GM12892 (cell line): ENCODE results near the gene EP300. TPM values are rescaled to one million over a fixed set of nuclear protein-coding genes. Genes with fewer than 3 reads are reported as not detected.
"Not testable (repeated sequence)": the region's sequence is repeated elsewhere in the genome, so short reads cannot be mapped to it uniquely, and the experiment has no call there.

Experiments
- DNase-seq: peaks from one replicate; pipeline ENCODE4 v3.0.0; 2011; ENCODE audit not compliant: insufficient read length
- FAIRE-seq: peaks from 2 replicates; lab custom pipeline; 2011; peaks lifted over from hg19 to GRCh38; lab: Jason Lieb, UNC
- POLR2A ChIP-seq: IDR thresholded peaks from 2 replicates; pipeline ENCODE4 v1.6.1; 2011; ENCODE audit warnings: low read depth, low read length, control low read depth
- POLR2AphosphoS5 ChIP-seq: IDR thresholded peaks from 2 replicates; pipeline ENCODE4 v1.6.1; 2011; ENCODE audit warnings: low read depth, low read length, control low read depth
- TAF1 ChIP-seq: IDR thresholded peaks from 2 replicates; pipeline ENCODE4 v1.6.1; 2011; ENCODE audit warnings: low read depth, mild to moderate bottlenecking, control low read depth, low read length, borderline replicate concordance
- polyA plus RNA-seq: library from polyadenylated mRNA; unstranded; fragments of >200 nt; gene quantifications from one replicate; pipeline ENCODE4 v1.2.1, GENCODE V29; 2012; ENCODE audit warnings: missing spikeins, inconsistent platforms; ENCODE audit not compliant: missing spikeins

The EP300 gene
- polyA plus RNA-seq, result 24.6 TPM

DNA sequence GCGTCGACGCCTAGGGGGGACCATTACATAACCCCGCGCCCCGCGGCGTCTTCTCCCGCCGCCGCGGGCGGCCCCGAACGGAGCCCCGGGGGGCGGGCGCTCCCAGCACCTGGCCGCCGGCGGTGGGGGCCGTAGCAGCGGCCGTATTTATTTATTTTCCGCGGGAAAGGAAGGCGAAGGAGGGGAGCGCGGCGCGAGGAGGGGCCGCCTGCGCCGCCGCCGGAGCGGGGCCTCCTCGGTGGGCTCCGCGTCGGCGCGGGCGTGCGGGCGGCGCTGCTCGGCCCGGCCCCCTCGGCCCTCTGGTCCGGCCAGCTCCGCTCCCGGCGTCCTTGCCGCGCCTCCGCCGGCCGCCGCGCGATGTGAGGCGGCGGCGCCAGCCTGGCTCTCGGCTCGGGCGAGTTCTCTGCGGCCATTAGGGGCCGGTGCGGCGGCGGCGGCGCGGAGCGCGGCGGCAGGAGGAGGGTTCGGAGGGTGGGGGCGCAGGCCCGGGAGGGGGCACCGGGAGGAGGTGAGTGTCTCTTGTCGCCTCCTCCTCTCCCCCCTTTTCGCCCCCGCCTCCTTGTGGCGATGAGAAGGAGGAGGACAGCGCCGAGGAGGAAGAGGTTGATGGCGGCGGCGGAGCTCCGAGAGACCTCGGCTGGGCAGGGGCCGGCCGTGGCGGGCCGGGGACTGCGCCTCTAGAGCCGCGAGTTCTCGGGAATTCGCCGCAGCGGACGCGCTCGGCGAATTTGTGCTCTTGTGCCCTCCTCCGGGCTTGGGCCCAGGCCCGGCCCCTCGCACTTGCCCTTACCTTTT, at the start of gene EP300:
EP300 (plus strand) TSS at position 570 of the 795 bp plus-strand sequence. CDS start 413 bp downstream, outside the sequence.
- FAIRE-seq (peak; percentile 33), DNase-seq (peak; percentile 72)
- TF ChIP-seq TAF1, result peak; percentile 35
- no peak; the same call in none of the 2 replicates for TF ChIP-seq POLR2AphosphoS5
- TF ChIP-seq POLR2A, result peak; percentile 63

DNA sequence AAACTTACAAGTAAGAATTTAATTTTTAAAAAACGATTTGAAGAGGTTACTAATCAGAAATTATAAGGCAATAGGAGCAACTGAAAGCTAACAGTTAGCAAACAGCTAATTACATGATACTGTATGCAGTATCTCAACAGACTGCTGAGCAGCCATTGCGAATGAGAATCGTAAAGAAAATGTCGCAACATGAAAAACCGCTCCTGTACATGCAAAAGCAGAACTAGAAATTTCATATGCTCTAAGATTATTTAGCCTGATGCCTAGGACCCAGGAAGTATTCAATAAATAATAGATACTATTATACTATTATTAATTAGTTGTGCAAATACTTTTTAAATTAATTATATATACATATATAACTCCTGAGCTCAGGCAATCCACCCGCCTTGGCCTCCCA, 48.7 kb upstream of the EP300 start:
- TF ChIP-seq TAF1 (no peak), POLR2A (no peak), POLR2AphosphoS5 (no peak)
- FAIRE-seq, result no peak
- no peak for DNase-seq

DNA sequence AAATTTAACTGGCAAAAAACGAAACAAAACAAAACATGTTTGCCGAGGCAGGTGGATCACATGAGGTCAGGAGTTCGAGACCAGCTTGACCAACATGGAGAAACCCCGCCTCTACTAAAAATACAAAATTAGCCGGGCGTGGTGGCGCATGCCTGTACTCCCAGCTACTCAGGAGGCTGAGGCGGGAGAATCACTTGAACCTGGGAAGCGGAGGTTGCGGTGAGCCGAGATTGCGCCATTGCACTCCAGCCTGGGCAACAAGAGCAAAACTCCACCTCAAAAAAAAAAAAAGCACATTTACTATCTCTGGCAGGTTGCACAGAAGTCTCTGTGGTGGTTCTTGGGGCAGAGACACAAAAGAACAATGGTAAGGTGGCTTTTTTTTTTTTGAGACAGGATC, 46.8 kb upstream of the EP300 start:
- FAIRE-seq, DNase-seq: not testable (repeated sequence)

DNA sequence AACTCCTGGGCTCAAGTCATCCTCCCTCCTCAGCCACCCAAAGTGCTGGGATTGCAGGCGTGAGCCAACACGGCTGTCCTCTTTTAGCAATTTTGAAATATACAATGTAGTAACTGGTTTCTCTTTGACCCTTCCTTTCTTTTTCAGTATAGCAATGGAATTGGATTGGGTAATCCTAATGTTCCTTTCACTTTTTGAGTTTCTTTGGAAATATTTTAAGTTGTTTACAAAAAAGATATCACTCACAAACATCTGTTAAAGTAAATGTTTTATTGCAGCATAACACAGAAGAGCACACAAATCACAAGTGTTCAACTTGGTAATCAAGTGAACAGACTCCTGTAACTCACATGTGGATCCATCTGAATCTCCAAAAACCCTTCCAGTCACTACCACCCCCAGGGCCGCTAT, 44.6 kb upstream of the EP300 start:
- TF ChIP-seq TAF1, result no peak
- TF ChIP-seq POLR2A, result no peak
- no peak for TF ChIP-seq POLR2AphosphoS5
- FAIRE-seq (no peak), DNase-seq (no peak)

DNA sequence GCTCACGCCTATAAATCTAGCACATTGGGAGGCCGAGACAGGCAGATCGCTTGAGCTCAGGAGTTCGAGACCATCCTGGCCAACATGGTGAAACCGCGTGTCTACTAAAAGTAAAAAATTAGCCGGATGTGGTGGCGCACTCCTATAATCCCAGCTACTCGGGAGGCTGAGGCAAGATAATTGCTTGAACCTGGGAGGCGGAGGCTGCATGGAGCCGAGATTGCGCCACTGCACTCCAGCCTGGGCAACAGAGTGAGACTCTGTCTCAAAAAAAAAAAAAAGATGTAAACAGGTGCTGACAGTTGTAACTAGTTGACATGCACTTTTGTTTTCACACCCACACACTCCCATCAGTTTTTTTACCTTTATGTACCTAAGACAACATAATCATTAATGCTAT, 44.0 kb upstream of the EP300 start:
- FAIRE-seq, DNase-seq: not testable (repeated sequence)

DNA sequence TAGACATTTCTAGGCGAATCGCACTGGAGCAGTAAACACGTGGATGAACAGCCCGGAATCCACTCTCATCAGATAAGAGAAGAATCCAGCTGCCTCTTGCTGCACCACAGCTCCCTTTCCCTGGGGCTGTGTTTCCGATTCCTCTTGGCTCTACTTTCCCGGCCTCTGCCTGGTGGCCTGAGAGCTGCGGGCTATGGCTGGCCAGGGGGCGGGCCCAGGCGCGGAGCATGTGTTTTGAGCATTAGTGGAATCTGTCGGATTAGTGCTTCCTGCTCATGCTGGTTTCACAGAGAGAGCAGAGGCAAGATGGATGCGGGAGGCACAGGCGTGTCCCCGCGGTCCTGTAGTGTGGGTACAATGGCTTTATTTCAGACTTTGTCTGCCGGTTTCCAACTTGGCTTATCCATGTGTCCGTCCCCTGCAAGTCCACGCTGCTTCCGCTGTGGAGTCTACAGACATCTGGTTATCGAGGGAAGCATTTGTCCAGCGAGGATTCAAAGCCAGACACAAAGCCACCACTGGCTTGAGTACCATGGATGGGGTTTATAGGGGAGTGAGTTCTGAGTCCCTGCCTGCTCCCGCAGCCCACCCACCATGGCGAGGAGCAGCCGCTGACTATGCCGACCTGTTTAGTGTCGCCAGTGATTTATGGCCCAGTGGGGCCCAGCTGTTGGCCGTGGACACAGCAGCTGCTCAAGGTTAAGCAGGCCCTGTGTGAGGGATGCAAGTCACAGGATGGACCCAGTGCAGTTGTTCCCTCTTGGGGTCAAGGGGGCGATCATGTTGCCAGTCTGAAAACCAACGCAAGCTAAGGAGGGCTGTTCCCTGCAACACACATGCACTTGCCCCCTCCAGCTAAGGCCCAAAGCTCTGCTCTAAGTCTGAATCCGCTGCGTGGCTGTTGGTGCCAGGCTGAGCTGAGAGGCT, 43.3 kb upstream of the EP300 start:
- no peak for FAIRE-seq
- no peak for TF ChIP-seq POLR2AphosphoS5
- TF ChIP-seq TAF1, result no peak
- no peak for TF ChIP-seq POLR2A
- DNase-seq, result no peak

DNA sequence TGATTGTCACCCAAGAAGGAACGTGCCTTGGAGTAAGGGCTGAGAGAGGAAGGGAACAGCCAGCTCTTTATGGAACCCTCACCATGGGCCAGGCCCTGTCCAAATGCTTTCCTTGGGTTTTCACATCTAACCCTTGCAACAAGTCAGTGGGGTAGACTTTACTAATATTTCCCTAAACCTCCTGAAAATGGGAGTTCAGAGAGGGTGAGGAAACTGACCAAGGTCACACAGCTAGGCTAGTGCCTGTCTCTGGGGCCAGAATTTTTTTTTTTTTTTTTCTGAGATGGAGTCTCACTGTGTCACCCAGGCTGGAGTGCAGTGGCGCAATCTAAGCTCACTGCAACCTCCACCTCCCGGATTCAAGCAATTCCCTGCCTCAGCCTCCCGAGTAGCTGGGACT, 42.6 kb upstream of the EP300 start:
- not testable (repeated sequence) for DNase-seq, FAIRE-seq

DNA sequence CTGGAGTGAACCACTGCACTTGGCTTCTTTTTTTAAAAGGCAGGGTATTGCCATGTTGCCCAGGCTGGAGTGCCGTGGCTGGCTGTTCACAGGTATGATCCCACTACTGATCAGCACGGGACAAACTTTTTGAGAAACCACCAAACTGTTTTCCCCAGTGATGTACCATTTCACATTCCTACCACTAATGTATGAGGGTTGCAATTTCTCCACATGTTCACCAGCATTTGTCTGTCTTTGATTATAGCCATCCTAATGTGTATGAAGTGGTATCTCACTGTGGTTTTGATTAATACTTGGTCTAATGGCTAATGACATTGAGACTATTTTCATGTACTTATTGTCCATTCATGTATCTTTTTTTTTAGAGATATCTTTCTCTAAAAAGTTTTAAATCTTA, 41.5 kb upstream of the EP300 start:
- TF ChIP-seq POLR2A (no peak), TAF1 (no peak), POLR2AphosphoS5 (no peak)
- no peak for DNase-seq
- FAIRE-seq, result no peak

DNA sequence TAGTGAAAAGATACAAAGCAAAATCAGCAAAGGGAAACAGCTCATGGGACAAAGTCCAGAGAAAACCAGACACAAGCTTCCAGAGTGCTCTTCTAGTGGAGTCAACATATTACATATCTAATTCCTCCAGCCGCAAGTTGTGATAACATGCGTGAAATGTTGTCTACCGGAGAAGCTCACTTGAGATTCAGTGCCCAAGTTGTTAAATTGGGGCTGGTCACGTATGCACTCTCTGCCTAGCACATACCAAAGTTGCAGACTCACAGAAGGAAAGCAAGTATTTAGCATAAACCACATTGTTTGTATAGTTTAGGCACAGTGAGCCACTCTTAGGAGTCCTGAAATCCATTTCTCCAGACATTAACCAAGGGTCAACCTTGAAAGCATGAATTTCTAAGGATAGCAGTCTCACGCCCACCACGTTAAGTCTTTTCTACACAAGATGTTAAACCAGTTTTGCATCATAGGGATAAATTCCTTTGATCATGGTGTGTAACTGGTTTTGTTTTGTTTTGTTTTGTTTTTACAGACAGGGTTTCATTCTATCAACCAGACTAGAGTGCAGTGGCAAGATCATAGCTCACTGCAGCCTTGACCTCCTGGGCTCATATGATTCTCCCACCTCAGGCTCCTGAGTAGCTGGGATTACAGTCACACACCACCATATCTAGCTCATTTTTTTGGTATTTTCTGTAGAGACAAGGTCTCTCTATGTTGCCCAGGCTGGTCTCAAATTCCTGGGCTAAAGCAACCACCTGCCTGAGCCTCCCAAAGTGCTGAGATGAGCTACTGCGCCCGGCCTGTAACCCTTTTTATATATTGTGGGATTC, 39.5 kb upstream of the EP300 start:
- FAIRE-seq, result peak; percentile 48
- TF ChIP-seq POLR2A, result no peak
- TF ChIP-seq TAF1, result no peak
- DNase-seq, result no peak

DNA sequence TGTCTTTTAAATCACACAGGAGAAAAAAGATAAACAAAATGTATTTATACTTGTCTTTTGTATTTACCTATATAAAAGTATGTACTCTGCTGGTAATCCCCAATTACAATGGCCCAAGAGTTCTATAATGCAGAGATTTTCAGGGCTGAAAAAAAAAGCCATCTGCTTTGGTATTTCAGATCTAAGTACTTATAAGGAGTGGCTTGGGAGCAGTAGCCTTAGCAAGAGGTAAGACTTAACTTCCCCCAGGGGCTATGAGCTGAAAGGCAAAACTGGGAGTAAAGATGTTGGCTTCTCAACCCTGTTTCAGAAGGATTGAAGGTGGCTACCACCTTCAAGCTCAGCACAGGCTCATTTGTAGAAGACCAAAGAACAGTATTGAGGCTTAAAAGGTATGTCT, 35.3 kb upstream of the EP300 start:
- DNase-seq (no peak), FAIRE-seq (no peak)
- TF ChIP-seq TAF1 (no peak), POLR2AphosphoS5 (no peak), POLR2A (no peak)

DNA sequence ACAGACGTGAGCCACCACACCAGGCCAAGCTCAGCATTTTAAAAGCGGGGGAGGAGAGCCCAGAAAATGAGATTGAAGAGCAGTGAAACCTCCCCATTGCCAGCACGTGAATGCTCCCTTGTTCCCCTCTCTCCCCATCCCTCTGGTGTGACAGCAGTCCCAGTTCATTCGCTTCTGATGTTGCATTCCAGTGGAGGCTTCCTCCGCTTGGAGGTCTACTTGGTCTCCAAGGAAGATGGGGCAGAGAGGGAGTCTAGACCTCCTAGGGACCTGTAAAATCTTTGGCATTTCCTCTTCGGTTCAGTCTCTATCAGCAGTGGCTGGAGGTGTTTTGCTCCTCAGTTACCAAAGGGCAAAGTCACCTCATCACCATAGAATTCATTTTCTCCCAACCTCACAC, 30.2 kb upstream of the EP300 start:
- no peak for FAIRE-seq
- no peak for DNase-seq
- no peak for TF ChIP-seq TAF1
- TF ChIP-seq POLR2A, result no peak
- no peak for TF ChIP-seq POLR2AphosphoS5

DNA sequence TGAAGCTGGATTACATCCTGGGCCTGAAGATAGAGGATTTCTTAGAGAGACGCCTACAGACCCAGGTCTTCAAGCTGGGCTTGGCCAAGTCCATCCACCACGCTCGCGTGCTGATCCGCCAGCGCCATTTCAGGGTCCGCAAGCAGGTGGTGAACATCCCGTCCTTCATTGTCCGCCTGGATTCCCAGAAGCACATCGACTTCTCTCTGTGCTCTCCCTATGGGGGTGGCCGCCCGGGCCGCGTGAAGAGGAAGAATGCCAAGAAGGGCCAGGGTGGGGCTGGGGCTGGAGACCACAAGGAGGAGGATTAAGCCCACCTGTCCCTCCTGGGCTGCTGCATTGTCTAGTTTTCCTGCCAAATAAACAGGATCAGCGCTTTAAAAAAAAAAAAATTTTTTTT, 28.1 kb upstream of the EP300 start:
- peak; percentile 46 for FAIRE-seq
- DNase-seq, result not testable (repeated sequence)

DNA sequence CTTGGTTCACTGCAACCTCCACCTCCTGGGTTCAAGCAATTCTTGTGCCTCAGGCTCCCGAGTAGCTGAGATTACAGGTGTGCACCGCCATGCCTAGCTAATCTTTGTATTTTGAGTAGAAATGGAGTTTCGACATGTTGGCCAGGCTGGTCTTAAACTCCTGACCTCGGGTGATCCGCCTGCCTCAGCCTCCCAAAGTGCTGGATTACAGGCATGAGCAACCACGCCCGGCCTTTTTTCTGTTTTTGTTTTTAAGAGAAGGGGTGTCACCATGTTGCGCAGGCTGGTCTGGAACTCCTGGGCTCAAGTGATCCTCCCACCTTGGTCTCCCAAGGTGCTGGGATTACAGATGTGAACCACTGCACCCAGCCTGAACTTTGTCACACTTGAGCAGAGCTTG, 26.1 kb upstream of the EP300 start:
- DNase-seq, FAIRE-seq: not testable (repeated sequence)

DNA sequence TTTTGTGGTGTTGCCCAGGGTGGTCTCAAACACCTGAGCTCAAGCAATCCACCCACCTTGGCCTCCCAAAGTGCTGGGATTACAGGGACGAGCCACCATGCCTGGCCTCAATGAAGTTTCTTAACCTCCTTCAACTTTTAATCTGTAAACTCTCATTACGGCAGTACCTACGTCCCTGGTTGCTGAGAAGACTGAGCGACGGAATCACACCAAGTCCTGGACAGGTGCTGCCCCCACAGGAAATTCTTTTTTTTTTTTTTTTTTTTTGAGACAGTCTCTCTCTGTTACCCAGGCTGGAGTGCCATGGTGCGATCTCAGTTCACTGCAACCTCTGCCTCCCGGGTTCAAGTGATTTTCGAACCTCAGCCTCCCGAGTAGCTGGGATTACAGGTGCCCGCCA, 24.4 kb upstream of the EP300 start:
- peak; percentile 36 for FAIRE-seq
- not testable (repeated sequence) for DNase-seq
